Stomach (tissue), 9 donors: Measurements from ENCODE around the gene OS9. TPM values are rescaled to one million over a fixed set of nuclear protein-coding genes. Genes with fewer than 3 reads are reported as not detected.

Experiments used
- DNase-seq, 2 donors: peaks; one replicate each; pipeline versions ENCODE4 v3.0.0 to v3.0.0-alpha.2; 2013 to 2019
- H3K27ac ChIP-seq, 5 donors: fragments of 200-600 bp in 4 of 5; sonication (generic) in 4 of 5; one replicate each; pipeline ENCODE4 v1.5.1; 2013 to 2019; ENCODE audit warnings: mild to moderate bottlenecking in 1 of 5, moderate library complexity in 1 of 5
- H3K27me3 ChIP-seq, 3 donors: fragments of 200-600 bp; sonication (generic); one replicate each; pipeline ENCODE4 v1.5.1; 2017 to 2019; ENCODE audit warnings: mixed run types in 1 of 3
- H3K36me3 ChIP-seq, 4 donors: fragments of 200-600 bp; sonication (generic); 1 replicate in 3 of 4; 2 replicates in 1 of 4; pipeline ENCODE4 v1.5.1; 2016 to 2019
- H3K4me1 ChIP-seq, 4 donors: fragments of 200-600 bp; sonication (generic); one replicate each; pipeline ENCODE4 v1.5.1; 2016 to 2019
- H3K4me3 ChIP-seq, 4 donors: fragments of 200-600 bp; sonication (generic) in 3 of 4; one replicate each; pipeline ENCODE4 v1.5.1; 2016 to 2019; ENCODE audit warnings: mild to moderate bottlenecking in 1 of 4
- H3K9me3 ChIP-seq, 4 donors: fragments of 200-600 bp; sonication (generic); one replicate each; pipeline ENCODE4 v1.5.1; 2016 to 2019
- CTCF ChIP-seq, 7 experiments: fragments of 450-650 bp in 4 of 7; fragments of 200-600 bp in 3 of 7; sonication (generic) in 3 of 7; IDR thresholded peaks; one replicate each; pipeline ENCODE4 v1.5.1; 2016 to 2019; ENCODE audit warnings: antibody characterized with exemption in 7 of 7, control low read depth in 2 of 7, mild to moderate bottlenecking in 1 of 7
- EP300 ChIP-seq: sonication (generic); formaldehyde crosslinking; IDR thresholded peaks from one replicate; pipeline ENCODE4 v1.6.1; 2017; ENCODE audit warnings: antibody characterized with exemption
- POLR2A ChIP-seq, 4 donors: fragments of 450-650 bp; IDR thresholded peaks; one replicate each; pipeline ENCODE4 v1.6.1; 2016; ENCODE audit warnings: antibody characterized with exemption in 4 of 4, control low read depth in 2 of 4, mild to moderate bottlenecking in 1 of 4, moderate library complexity in 1 of 4
- POLR2AphosphoS5 ChIP-seq, 3 donors: sonication (generic); formaldehyde crosslinking; IDR thresholded peaks; one replicate each; pipeline ENCODE4 v1.6.1; 2016; ENCODE audit warnings: antibody characterized with exemption in 3 of 3
- WGBS, 5 donors: extraction: QIAGEN DNeasy Blood & Tissue Kit in 3 of 5; methylation state at CpG; one replicate each; pipeline versions ENCODE4 v1.1.5 to v1.1.7; 2013 to 2018; 5-methylcytosine and 5-hydroxymethylcytosine counted together
- intact Hi-C: fragments of 100-400 bp; cut with DNase I; formaldehyde crosslinking; loops from one replicate; pipeline ENCODE4 v1.15.1; 2023; ENCODE audit warnings: low total_unique reads
- polyA plus RNA-seq, 3 donors: library from polyadenylated mRNA; stranded (reverse); fragments of 200-250 nt; gene quantifications; one replicate each; pipeline ENCODE4 v1.2.3, GENCODE V29; 2013
- total RNA-seq, 5 donors: library from RNA; depleted of rRNA; stranded (reverse); fragments of >200 nt; gene quantifications; one replicate each; pipeline versions ENCODE4 v1.1.0 to v1.2.3, GENCODE V29; 2014 to 2016
- donor health status: healthy with polysubstance abuse.
- donor health status: Bipolar disorder and iron deficiency.
- donor health status: healthy.

OS9 gene
- total and polyA plus RNA-seq, 8 donors, result 85.8 to 408 (median 169) TPM

DNA sequence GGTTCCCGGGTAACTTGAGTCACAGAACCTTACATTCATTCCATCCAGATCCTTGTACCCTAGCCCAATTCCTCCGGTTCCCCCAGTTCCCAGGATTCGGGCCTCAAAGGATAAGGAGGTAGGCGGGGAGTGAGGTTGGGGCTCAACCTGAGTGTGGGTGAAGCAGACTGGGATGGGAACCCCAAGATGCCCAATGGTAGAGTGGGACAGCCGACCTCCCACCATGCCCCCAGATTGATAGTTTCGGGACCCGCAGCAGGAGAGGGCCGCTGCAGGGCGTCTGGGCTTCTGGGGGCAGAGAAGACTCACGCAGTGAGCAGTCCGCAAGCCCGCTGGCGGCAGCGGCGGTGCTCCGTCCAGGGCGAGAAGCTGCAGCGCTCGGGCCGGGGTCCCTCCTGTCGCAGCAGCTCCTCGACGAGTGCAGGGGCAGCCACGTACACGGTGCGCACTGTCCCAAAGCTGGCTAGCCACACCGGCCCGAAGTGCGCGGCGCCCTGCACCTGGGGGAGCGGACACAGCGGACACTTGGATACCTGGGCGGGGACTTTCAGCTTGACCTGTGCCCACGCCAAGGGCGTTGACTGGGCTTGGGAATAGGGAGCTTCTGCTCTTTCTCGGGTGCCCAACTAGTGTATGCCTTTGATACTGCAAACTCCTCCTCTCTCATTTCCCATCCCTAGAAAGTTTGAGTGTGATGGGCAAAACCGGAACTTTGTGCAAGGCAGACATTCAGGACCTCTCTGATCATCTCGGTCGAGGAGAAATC, 71.9 kb downstream of the OS9 start:
- Histone ChIP-seq H3K27me3 (peaks cover 10 to 67% (median 39%) of the 10 kb centered on the region in 3 donors), H3K36me3 (peaks cover 0 to 26% (median 23%) of the 10 kb centered on the region in 4 donors), H3K27ac (no peak overlapping the region), H3K9me3 (no peaks in the 10 kb centered on the region), H3K4me3 (peak overlapping the region; percentile 42 to 65 (median 45)), H3K4me1 (peaks cover 29 to 39% (median 36%) of the 10 kb centered on the region in 4 donors)
- intact Hi-C loops, result no loop called here
- no peak for TF ChIP-seq POLR2AphosphoS5 (IDR thresholded peaks at IDR 0.05)
- no peak for TF ChIP-seq EP300
- TF ChIP-seq POLR2A (IDR thresholded peaks at IDR 0.05), result no peak
- no peak for TF ChIP-seq CTCF (IDR thresholded peaks at IDR 0.05)
- 3 to 9% (median 3%) methylated on average over 20 to 40 of the region's 40 CpGs for whole genome bisulfite sequencing, 5 donors
- peak in 1 of 2 donors; percentile 28 for DNase-seq

GRCh38 chr12:57766464-57767304, 72.8 kb downstream of the OS9 start, which contains the start of gene CYP27B1:
TSS of gene CYP27B1 (minus strand) at chr12:57767078. CDS start at chr12:57767041, 37 bp downstream.
- WGBS, 5 donors, result 3 to 8% (median 5%) methylated on average over 27 to 38 of the region's 38 CpGs
- DNase-seq, result peak in 1 of 2 donors; percentile 52
- intact Hi-C loops, result no loop called here
- Histone ChIP-seq H3K36me3 (peaks cover 0 to 26% (median 23%) of the 10 kb centered on the region in 4 donors), H3K4me3 (peak within 1 kb of the TSS; percentile 42 to 65 (median 45)), H3K9me3 (no peaks in the 10 kb centered on the region), H3K27ac (peak within 1 kb of the TSS in 1 of 5 donors; percentile 22), H3K4me1 (peaks cover 35 to 47% (median 44%) of the 10 kb centered on the region in 4 donors), H3K27me3 (peaks cover 10 to 60% (median 39%) of the 10 kb centered on the region in 3 donors)
- TF ChIP-seq CTCF (IDR thresholded peaks at IDR 0.05) (no peak), POLR2AphosphoS5 (IDR thresholded peaks at IDR 0.05) (no peak), POLR2A (IDR thresholded peaks at IDR 0.05) (no peak), EP300 (no peak)

- Histone ChIP-seq H3K4me1 (peaks cover 35 to 47% (median 45%) of the 10 kb centered on the region in 4 donors), H3K4me3 (no peak overlapping the region), H3K36me3 (peaks cover 0 to 26% (median 23%) of the 10 kb centered on the region in 4 donors), H3K27ac (no peak overlapping the region), H3K27me3 (peaks cover 10 to 54% (median 39%) of the 10 kb centered on the region in 3 donors), H3K9me3 (no peaks in the 10 kb centered on the region)
- intact Hi-C loops, result no loop called here
- TF ChIP-seq CTCF (IDR thresholded peaks at IDR 0.05) (no peak), POLR2AphosphoS5 (IDR thresholded peaks at IDR 0.05) (no peak), EP300 (no peak), POLR2A (IDR thresholded peaks at IDR 0.05) (no peak)
- no peak for DNase-seq
Measured at GRCh38 chr12:57767305-57767698, 73.4 kb downstream of the OS9 start.

DNA sequence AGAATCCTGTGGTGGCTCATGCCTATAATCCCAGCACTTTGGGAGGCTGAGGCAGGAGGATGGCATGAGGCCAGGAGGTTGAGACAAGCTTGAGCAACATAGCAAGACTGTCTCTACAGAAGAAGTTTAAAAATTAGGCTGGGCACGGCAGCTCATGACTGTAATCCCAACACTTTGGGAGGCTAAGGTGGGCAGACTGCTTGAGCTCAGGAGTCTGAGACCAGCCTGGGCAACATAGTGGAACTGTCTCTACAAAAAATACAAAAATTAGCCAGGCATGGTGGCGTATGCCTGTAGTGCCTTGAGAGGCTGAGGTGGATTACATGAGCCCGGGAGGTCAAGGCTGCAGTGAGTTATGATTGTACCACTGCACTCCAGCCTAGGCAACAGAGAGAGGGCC, 73.9 kb downstream of the OS9 start:
- WGBS, 5 donors, result 94 to 95% (median 95%) methylated on average over 3 of the region's 3 CpGs
- peak in 1 of 2 donors; percentile 1 for DNase-seq
- H3K27me3 ChIP-seq, result peaks cover 10 to 48% (median 39%) of the 10 kb centered on the region in 3 donors
- H3K4me3 ChIP-seq, result no peak overlapping the region
- TF ChIP-seq CTCF (IDR thresholded peaks at IDR 0.05) (no peak), POLR2A (IDR thresholded peaks at IDR 0.05) (no peak), POLR2AphosphoS5 (IDR thresholded peaks at IDR 0.05) (no peak), EP300 (no peak)
- peaks cover 0 to 26% (median 23%) of the 10 kb centered on the region in 4 donors for H3K36me3 ChIP-seq
- no peaks in the 10 kb centered on the region for H3K9me3 ChIP-seq
- no peak overlapping the region for H3K27ac ChIP-seq
- intact Hi-C loops, result no loop called here
- H3K4me1 ChIP-seq, result peaks cover 35 to 49% (median 48%) of the 10 kb centered on the region in 4 donors
